Posterior cingulate gyrus (tissue), 11 donors: ENCODE measurements around the gene TMEFF2.

Experiments used
- DNase-seq, 10 donors: peaks; one replicate each; pipeline versions ENCODE4 v3.0.0 to v3.0.0-alpha.2; 2020 to 2021; ENCODE audit warnings: mixed read lengths in 3 of 10
- intact Hi-C: fragments of 100-400 bp; cut with DNase I; formaldehyde crosslinking; loops from one replicate; pipeline ENCODE4 v1.15.1; 2023

The TMEFF2 gene

GRCh38 chr2:192186806-192187205 lies 7.9 kb downstream of the TMEFF2 start:
- no peak for DNase-seq
- intact Hi-C loops, result no loop called here

- intact Hi-C loops, result no loop called here
- DNase-seq, result no peak
Measured at GRCh38 chr2:192184349-192184748, 10.4 kb downstream of the TMEFF2 start.

DNA sequence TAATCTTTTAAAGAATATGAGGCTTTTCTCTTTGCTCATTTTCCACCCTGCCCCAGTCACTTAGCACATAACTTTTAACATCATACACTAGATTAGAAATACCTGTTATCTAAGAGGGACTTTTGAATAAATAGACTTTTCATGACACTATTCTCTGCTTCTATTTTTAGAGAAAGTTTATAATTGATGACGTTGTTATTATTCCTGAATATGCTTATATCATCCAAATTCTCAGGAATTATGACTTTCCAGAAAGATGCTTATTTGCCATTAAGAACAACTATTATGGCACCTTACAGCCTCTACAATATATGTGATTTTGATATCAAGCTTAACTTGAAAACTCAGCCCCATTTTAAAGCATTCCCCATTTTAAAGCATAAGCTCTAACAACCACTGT lies 11.4 kb downstream of the TMEFF2 start:
- intact Hi-C loops, result no loop called here
- DNase-seq, result no peak

- intact Hi-C loops, result no loop called here
- DNase-seq, result no peak
Measured at GRCh38 chr2:192166946-192167345, 27.8 kb downstream of the TMEFF2 start.

- intact Hi-C loops, result no loop called here
- DNase-seq, result no peak
Measured at GRCh38 chr2:192165842-192166241, 28.9 kb downstream of the TMEFF2 start.

- intact Hi-C loops, result loop anchor here (1.0 to 5.0 kb wide), 3 partner anchors 293 to 605 kb away; no protein-coding TSS in a partner anchor
- DNase-seq, result peak in 7 of 10 donors; percentile 20 to 71 (median 54)
Measured at GRCh38 chr2:192162392-192163042, 32.2 kb downstream of the TMEFF2 start.

- no peak for DNase-seq
- intact Hi-C loops, result loop anchor here (1.0 to 5.0 kb wide), 3 partner anchors 292 to 604 kb away; no protein-coding TSS in a partner anchor
Measured at GRCh38 chr2:192161656-192162290, 33.0 kb downstream of the TMEFF2 start.

DNA sequence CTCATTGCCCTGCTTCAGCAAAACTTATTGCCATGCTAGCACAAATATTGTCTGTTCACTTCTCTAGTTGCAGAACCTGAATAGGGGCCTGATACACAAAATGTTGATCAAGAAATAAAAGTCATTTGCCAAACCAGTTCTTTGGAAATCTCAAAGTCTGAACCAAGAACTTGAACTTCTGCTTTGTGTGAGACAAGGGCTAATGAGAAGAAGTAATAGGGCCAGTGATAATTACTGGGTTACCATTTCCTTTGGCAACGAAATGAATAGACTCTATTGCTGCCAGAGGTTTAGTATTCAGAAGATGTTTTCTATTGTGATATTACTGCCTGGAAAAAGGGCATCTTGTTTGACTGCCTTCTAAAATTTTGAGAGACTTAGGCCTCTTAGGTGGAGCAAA lies 35.0 kb downstream of the TMEFF2 start:
- intact Hi-C loops, result loop anchor here (5.0 to 10.0 kb wide), 2 partner anchors 145 to 602 kb away; no protein-coding TSS in a partner anchor
- DNase-seq, result no peak

- intact Hi-C loops, result loop anchor here (10.0 kb wide), 1 partner anchor 144 kb away; no protein-coding TSS in a partner anchor
- no peak for DNase-seq
Measured at GRCh38 chr2:192159208-192159607, 35.5 kb downstream of the TMEFF2 start.

GRCh38 chr2:192157776-192158175 lies 37.0 kb downstream of the TMEFF2 start:
- no peak for DNase-seq
- intact Hi-C loops, result loop anchor here (10.0 kb wide), 1 partner anchor 143 kb away; no protein-coding TSS in a partner anchor

GRCh38 chr2:192155511-192156118 lies 39.1 kb downstream of the TMEFF2 start:
- intact Hi-C loops, result loop anchor here (10.0 kb wide), 1 partner anchor 141 kb away; no protein-coding TSS in a partner anchor
- no peak for DNase-seq

- DNase-seq, result no peak
- intact Hi-C loops, result loop anchor here (10.0 kb wide), 1 partner anchor 139 kb away; no protein-coding TSS in a partner anchor
Measured at GRCh38 chr2:192153561-192153960, 41.2 kb downstream of the TMEFF2 start.

- intact Hi-C loops, result loop anchor here (10.0 kb wide), 1 partner anchor 137 kb away; no protein-coding TSS in a partner anchor
- DNase-seq, result no peak
Measured at GRCh38 chr2:192151853-192152252, 42.9 kb downstream of the TMEFF2 start.

DNA sequence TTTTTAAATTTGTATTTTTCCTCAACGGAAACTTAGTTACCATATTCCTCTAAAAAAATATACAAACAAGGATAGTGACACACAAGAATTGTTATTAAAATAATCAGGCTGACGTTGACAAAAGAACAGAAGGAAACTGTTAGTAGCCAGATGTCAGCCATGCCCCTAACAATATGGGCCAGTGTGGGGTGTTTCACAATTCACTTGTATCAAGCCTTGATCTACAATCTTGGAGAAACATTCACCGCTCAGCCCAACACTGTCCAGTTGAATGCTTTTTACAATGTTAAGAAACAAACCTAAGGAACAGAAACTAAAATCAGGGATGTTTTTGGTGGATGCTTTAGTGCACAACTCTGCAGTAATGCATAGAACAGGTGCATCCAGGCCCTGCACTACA lies 44.6 kb downstream of the TMEFF2 start:
- intact Hi-C loops, result loop anchor here (10.0 kb wide), 1 partner anchor 135 kb away; no protein-coding TSS in a partner anchor
- DNase-seq, result no peak

- intact Hi-C loops, result no loop called here
- DNase-seq, result peak in 1 of 10 donors; percentile 10
Measured at GRCh38 chr2:192148620-192149321, 46.0 kb downstream of the TMEFF2 start.

DNA sequence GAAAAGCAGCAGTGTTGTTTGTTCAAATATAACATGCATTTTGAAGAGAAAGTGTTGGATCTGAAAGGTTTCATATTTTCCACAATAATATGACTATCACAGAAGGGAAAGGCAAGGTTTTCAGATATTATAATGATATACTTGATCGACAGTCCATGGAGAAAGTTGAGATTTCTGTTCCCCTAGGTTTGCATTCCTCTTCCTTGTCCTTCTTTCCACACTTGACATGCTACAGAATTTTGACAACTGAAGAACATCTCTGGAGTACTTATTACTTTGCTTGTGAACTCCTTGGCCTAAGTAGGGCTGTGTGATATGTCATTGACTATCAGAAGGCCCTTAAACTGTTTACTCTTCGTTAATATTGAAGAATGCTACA lies 46.5 kb downstream of the TMEFF2 start:
- intact Hi-C loops, result no loop called here
- no peak for DNase-seq

GRCh38 chr2:192146069-192147015 lies 48.4 kb downstream of the TMEFF2 start:
- no peak for DNase-seq

GRCh38 chr2:192145496-192145895 lies 49.2 kb downstream of the TMEFF2 start:
- intact Hi-C loops, result no loop called here
- no peak for DNase-seq

More at GRCh38 chr2:192146069-192147015, 48.4 kb downstream of the TMEFF2 start:
- intact Hi-C loops, result no loop called here

GRCh38 chr2:192140236-192140839 lies 54.4 kb downstream of the TMEFF2 start:
- no peak for DNase-seq
- intact Hi-C loops, result no loop called here
